DND-41 (cell line): ENCODE data around the gene UBR1.

Experiments used
- EZH2 ChIP-seq: IDR thresholded peaks from 3 replicates; pipeline ENCODE4 v1.6.1; 2012; ENCODE audit warnings: borderline replicate concordance, low read depth, mild to moderate bottlenecking, moderate library complexity, low read length, inconsistent platforms; ENCODE audit not compliant: severe bottlenecking
- TF ChIP-seq, protein P1 (sequence below): IDR thresholded peaks from 2 replicates; pipeline ENCODE4 v1.5.1; 2012; ENCODE audit warnings: borderline replicate concordance, low read length, moderate library complexity, mild to moderate bottlenecking; ENCODE audit not compliant: poor library complexity, severe bottlenecking; ENCODE audit errors: extremely low read depth

DNA sequence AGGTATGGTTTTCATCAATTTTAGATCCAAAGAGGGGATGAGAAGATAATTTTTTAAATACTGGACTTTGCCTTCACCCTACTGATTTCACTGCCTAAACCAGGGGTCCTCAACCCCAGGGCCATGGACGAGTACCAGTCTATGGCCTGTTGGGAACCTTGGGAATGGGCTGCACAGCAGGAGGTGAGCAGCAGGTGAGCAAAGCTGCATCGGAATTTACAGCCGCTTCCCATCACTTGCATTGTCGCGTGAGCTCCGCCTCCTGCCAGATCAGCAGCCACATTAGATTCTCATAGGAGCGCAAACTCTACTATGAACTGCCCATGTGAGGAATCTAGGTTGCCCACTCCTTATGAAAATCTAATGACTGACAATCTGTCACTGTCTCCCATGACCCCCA, 109.0 kb downstream of the UBR1 start:
- TF ChIP-seq, protein P1, sequence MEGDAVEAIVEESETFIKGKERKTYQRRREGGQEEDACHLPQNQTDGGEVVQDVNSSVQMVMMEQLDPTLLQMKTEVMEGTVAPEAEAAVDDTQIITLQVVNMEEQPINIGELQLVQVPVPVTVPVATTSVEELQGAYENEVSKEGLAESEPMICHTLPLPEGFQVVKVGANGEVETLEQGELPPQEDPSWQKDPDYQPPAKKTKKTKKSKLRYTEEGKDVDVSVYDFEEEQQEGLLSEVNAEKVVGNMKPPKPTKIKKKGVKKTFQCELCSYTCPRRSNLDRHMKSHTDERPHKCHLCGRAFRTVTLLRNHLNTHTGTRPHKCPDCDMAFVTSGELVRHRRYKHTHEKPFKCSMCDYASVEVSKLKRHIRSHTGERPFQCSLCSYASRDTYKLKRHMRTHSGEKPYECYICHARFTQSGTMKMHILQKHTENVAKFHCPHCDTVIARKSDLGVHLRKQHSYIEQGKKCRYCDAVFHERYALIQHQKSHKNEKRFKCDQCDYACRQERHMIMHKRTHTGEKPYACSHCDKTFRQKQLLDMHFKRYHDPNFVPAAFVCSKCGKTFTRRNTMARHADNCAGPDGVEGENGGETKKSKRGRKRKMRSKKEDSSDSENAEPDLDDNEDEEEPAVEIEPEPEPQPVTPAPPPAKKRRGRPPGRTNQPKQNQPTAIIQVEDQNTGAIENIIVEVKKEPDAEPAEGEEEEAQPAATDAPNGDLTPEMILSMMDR = no peak
- no peak for TF ChIP-seq EZH2
